KMS-11 (cell line): Measurements from ENCODE around the gene ADAM23.

Experiments used
- H2AFZ ChIP-seq: fragments of 200-600 bp; sonication (generic); 2 replicates; pipeline ENCODE4 v1.6.1; 2016; ENCODE audit warnings: antibody characterized with exemption, mixed run types, low read depth
- H3K27ac ChIP-seq: fragments of 200-600 bp; sonication (generic); 2 replicates; pipeline ENCODE4 v1.6.1; 2016; ENCODE audit warnings: mild to moderate bottlenecking, mixed run types
- H3K27me3 ChIP-seq: fragments of 200-600 bp; sonication (generic); 2 replicates; pipeline ENCODE4 v1.6.1; 2017; ENCODE audit warnings: mild to moderate bottlenecking, low read depth, mixed run types, moderate library complexity; ENCODE audit not compliant: insufficient read depth
- H3K36me3 ChIP-seq: fragments of 200-600 bp; sonication (generic); 2 replicates; pipeline ENCODE4 v1.6.1; 2017; ENCODE audit warnings: mild to moderate bottlenecking, mixed run types; ENCODE audit not compliant: insufficient read depth
- H3K4me1 ChIP-seq: fragments of 200-600 bp; sonication (generic); 2 replicates; pipeline ENCODE4 v1.6.1; 2016; ENCODE audit warnings: mild to moderate bottlenecking, low read depth, mixed run types; ENCODE audit not compliant: poor library complexity, severe bottlenecking
- H3K4me2 ChIP-seq: fragments of 200-600 bp; sonication (generic); 2 replicates; pipeline ENCODE4 v1.7.0; 2016; ENCODE audit warnings: mild to moderate bottlenecking, mixed run types
- H3K4me3 ChIP-seq: fragments of 200-600 bp; sonication (generic); IDR thresholded peaks from 2 replicates; pipeline ENCODE4 v1.6.1; 2017; ENCODE audit warnings: low read depth, low read length, mixed read lengths; ENCODE audit not compliant: insufficient read depth
- H3K79me2 ChIP-seq: fragments of 200-600 bp; sonication (generic); 2 replicates; pipeline ENCODE4 v1.6.1; 2016; ENCODE audit warnings: low read depth, mixed run types; ENCODE audit not compliant: insufficient read depth
- H3K9ac ChIP-seq: fragments of 200-600 bp; sonication (generic); 2 replicates; pipeline ENCODE4 v1.6.1; 2016; ENCODE audit warnings: mild to moderate bottlenecking, mixed run types
- H4K20me1 ChIP-seq: fragments of 200-600 bp; sonication (generic); 2 replicates; pipeline ENCODE4 v1.6.1; 2016; ENCODE audit warnings: mild to moderate bottlenecking, mixed run types; ENCODE audit not compliant: insufficient read depth
- TF ChIP-seq, protein P1 (sequence below): fragments of 200-600 bp; sonication (generic); conservative IDR thresholded peaks from 2 replicates; pipeline ENCODE4 v1.6.1; 2017; ENCODE audit warnings: low read depth, mild to moderate bottlenecking, antibody characterized with exemption, low read length, moderate library complexity, mixed read lengths

The ADAM23 gene

GRCh38 chr2:206422493-206422892, 20.8 kb upstream of the ADAM23 start:
- H3K4me3 ChIP-seq: no peak overlapping the region
- H3K9ac ChIP-seq: no peak overlapping the region
- H3K27me3 ChIP-seq: no peaks in the 10 kb centered on the region
- H3K79me2 ChIP-seq: no peaks in the 10 kb centered on the region
- TF ChIP-seq, protein P1, sequence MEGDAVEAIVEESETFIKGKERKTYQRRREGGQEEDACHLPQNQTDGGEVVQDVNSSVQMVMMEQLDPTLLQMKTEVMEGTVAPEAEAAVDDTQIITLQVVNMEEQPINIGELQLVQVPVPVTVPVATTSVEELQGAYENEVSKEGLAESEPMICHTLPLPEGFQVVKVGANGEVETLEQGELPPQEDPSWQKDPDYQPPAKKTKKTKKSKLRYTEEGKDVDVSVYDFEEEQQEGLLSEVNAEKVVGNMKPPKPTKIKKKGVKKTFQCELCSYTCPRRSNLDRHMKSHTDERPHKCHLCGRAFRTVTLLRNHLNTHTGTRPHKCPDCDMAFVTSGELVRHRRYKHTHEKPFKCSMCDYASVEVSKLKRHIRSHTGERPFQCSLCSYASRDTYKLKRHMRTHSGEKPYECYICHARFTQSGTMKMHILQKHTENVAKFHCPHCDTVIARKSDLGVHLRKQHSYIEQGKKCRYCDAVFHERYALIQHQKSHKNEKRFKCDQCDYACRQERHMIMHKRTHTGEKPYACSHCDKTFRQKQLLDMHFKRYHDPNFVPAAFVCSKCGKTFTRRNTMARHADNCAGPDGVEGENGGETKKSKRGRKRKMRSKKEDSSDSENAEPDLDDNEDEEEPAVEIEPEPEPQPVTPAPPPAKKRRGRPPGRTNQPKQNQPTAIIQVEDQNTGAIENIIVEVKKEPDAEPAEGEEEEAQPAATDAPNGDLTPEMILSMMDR: no peak
- H4K20me1 ChIP-seq: no peaks in the 10 kb centered on the region
- H3K27ac ChIP-seq: no peak overlapping the region
- no peak overlapping the region for H3K4me2 ChIP-seq
- H3K4me1 ChIP-seq: no peaks in the 10 kb centered on the region
- H2AFZ ChIP-seq: no peak overlapping the region
- no peaks in the 10 kb centered on the region for H3K36me3 ChIP-seq

DNA sequence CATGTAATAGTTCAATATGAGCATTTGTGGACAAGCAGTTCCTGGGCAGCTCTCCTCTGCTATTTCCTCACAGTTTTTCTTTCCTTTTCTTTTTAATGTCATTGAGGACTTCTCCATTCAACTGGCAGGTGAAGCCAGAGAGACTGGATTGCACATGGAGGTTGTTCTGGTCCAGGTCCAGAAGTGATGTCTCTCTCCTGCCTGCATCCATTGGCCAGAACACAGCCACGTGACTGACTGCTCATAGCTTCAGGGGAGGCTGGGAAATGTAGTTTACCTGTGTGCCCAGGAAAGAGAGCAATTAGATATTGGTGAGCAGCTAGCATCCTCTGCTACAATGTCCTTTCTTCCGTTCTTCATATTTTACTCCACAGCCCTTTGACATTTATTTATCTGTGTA, 20.2 kb upstream of the ADAM23 start:
- H3K27ac ChIP-seq: no peak overlapping the region
- no peaks in the 10 kb centered on the region for H4K20me1 ChIP-seq
- H3K4me2 ChIP-seq: no peak overlapping the region
- no peak overlapping the region for H2AFZ ChIP-seq
- TF ChIP-seq, protein P1: no peak
- no peaks in the 10 kb centered on the region for H3K27me3 ChIP-seq
- H3K4me1 ChIP-seq: no peaks in the 10 kb centered on the region
- H3K4me3 ChIP-seq: no peak overlapping the region
- no peak overlapping the region for H3K9ac ChIP-seq
- no peaks in the 10 kb centered on the region for H3K36me3 ChIP-seq
- no peaks in the 10 kb centered on the region for H3K79me2 ChIP-seq

DNA sequence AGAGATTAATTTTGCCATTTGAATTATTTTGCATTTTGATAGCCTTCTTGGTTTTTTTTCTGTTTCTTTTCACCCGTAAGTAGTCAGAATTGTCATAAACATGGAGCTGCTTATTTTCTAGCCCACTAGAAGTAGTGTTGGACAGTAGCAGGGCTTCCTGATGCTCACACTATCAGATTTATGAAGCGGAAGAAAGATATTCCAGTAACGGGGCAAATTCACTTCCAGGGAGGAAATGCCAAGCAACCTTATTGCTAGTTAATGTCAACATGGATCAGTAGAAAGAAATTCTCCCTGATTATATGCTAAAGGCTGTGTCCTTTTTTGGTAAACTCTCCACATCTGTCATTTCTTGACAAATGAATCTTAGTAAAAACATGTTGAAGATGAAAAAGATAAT, 19.2 kb upstream of the ADAM23 start:
- Histone ChIP-seq H3K4me1 (no peaks in the 10 kb centered on the region), H3K9ac (no peak overlapping the region), H4K20me1 (no peaks in the 10 kb centered on the region), H3K4me2 (no peak overlapping the region), H3K27ac (no peak overlapping the region), H3K79me2 (no peaks in the 10 kb centered on the region), H3K4me3 (no peak overlapping the region), H3K36me3 (no peaks in the 10 kb centered on the region), H3K27me3 (no peaks in the 10 kb centered on the region), H2AFZ (no peak overlapping the region)
- TF ChIP-seq, protein P1: no peak

DNA sequence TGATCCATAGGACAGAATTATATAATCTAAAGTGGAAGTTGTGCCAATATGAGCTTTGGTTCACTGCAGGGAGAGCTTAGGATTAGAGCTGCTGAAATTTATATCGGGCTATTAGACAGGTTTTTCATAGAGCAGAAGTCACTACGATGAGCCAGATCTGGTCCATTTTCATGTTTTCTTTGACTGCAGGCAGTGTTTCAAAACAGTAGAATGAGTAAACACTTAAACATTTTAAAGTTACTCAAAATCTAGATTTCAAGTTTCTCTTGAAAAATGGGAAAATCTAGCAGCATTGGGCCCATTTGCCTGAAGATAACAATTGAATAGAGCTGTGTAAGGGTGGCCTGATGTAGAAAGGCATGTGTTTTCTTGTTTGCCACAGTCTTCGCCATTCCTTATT, 14.5 kb upstream of the ADAM23 start:
- Histone ChIP-seq H3K27me3 (no peaks in the 10 kb centered on the region), H3K4me3 (no peak overlapping the region), H3K36me3 (no peaks in the 10 kb centered on the region), H3K4me1 (no peaks in the 10 kb centered on the region), H3K9ac (no peak overlapping the region), H3K27ac (no peak overlapping the region), H3K4me2 (no peak overlapping the region), H3K79me2 (no peaks in the 10 kb centered on the region), H4K20me1 (no peaks in the 10 kb centered on the region), H2AFZ (no peak overlapping the region)
- TF ChIP-seq, protein P1: no peak
